GM18520 (cell line): ENCODE measurements around the gene LOXL3.

Source experiments
- ATAC-seq: cut with Tn5 transposase; IDR thresholded peaks from one replicate; pipeline ENCODE4 v1.9.1; 2021; ENCODE audit not compliant: unreplicated experiment

LOXL3 gene

GRCh38 chr2:74551942-74552913 is 1.5 kb downstream of the LOXL3 start:
- no peak for ATAC-seq

GRCh38 chr2:74551530-74551929 is 2.2 kb downstream of the LOXL3 start:
- ATAC-seq, result no peak

- ATAC-seq, result no peak
Measured at GRCh38 chr2:74550231-74550630, 3.5 kb downstream of the LOXL3 start.

GRCh38 chr2:74548900-74549826 is 4.6 kb downstream of the LOXL3 start:
- no peak for ATAC-seq

- no peak for ATAC-seq
Measured at GRCh38 chr2:74548285-74548899, 5.3 kb downstream of the LOXL3 start.

- no peak for ATAC-seq
Measured at GRCh38 chr2:74546004-74546403, 7.7 kb downstream of the LOXL3 start.

GRCh38 chr2:74544634-74545033 is 9.1 kb downstream of the LOXL3 start:
- no peak for ATAC-seq

GRCh38 chr2:74542978-74543377 is 10.8 kb downstream of the LOXL3 start:
- no peak for ATAC-seq

GRCh38 chr2:74540291-74540690 is 13.5 kb downstream of the LOXL3 start:
- no peak for ATAC-seq

GRCh38 chr2:74538881-74539339 is 14.8 kb downstream of the LOXL3 start:
- ATAC-seq, result no peak

GRCh38 chr2:74537140-74537539 is 16.6 kb downstream of the LOXL3 start:
- ATAC-seq, result no peak

GRCh38 chr2:74536166-74536950 is 17.4 kb downstream of the LOXL3 start:
- ATAC-seq, result no peak

GRCh38 chr2:74535440-74535965 is 18.2 kb downstream of the LOXL3 start:
- ATAC-seq, result no peak

GRCh38 chr2:74534411-74534810 is 19.3 kb downstream of the LOXL3 start:
- ATAC-seq, result no peak

- ATAC-seq, result no peak
Measured at GRCh38 chr2:74533464-74533863, 20.3 kb downstream of the LOXL3 start.

GRCh38 chr2:74532222-74532621 is 21.5 kb downstream of the LOXL3 start:
- ATAC-seq, result no peak

GRCh38 chr2:74531666-74532065 is 22.1 kb downstream of the LOXL3 start:
- no peak for ATAC-seq

- ATAC-seq, result peak; percentile 31
Measured at GRCh38 chr2:74530239-74531187, 23.2 kb downstream of the LOXL3 start.
